Measurements from ENCODE around the gene IL17RC. TPM values are rescaled to one million over a fixed set of nuclear protein-coding genes. Genes with fewer than 3 reads are reported as not detected.
A peak's percentile ranks its signal among the peaks of the same experiment; 100 is the strongest.

IL17RC gene
- total RNA-seq, 4 donors from 2014 or later = 30.6 to 48.7 (median 37.4) TPM

GRCh38 chr3:9970020-9970652, 53.2 kb downstream of the IL17RC start:
- H3K4me1 ChIP-seq = peaks cover 12 to 29% (median 16%) of the 10 kb centered on the region in 3 donors
- DNase-seq = no peak
- WGBS, 2 donors = 46 to 49% methylated on average over 3 of the region's 3 CpGs
- intact Hi-C loops (cut with DNase I) = no loop called here
- H3K27me3 ChIP-seq = no peaks in the 10 kb centered on the region
- TF ChIP-seq POLR2A (IDR thresholded peaks at IDR 0.05) (no peak), CTCF (IDR thresholded peaks at IDR 0.05) (no peak)
- peaks cover 0 to 99% (median 32%) of the 10 kb centered on the region in 3 donors for H3K36me3 ChIP-seq
- H3K9me3 ChIP-seq = no peaks in the 10 kb centered on the region
- H3K4me3 ChIP-seq = no peak overlapping the region
- peak overlapping the region; percentile 62 to 77 (median 74) for H3K27ac ChIP-seq

- TF ChIP-seq POLR2A (IDR thresholded peaks at IDR 0.05) = no peak
- TF ChIP-seq CTCF (IDR thresholded peaks at IDR 0.05) = no peak
- 19 to 25% methylated on average over 7 of the region's 7 CpGs for WGBS, 2 donors
- intact Hi-C loops (cut with DNase I) = no loop called here
These were observed 60.1 kb downstream of the IL17RC start for GRCh38 chr3:9976721-9977709.

GRCh38 chr3:9978710-9979305, 61.9 kb downstream of the IL17RC start:
- H3K4me1 ChIP-seq = peaks cover 28 to 53% (median 37%) of the 10 kb centered on the region in 3 donors
- WGBS, 2 donors = 60 to 66% methylated on average over 8 of the region's 8 CpGs
- peak overlapping the region; percentile 47 to 92 (median 88) for H3K27ac ChIP-seq
- H3K9me3 ChIP-seq = no peaks in the 10 kb centered on the region
- intact Hi-C loops (cut with DNase I) = no loop called here
- TF ChIP-seq POLR2A (IDR thresholded peaks at IDR 0.05) = no peak
- no peak for TF ChIP-seq CTCF (IDR thresholded peaks at IDR 0.05)
- H3K36me3 ChIP-seq = peaks cover 0 to 68% (median 0%) of the 10 kb centered on the region in 3 donors
- H3K4me3 ChIP-seq = no peak overlapping the region
- no peaks in the 10 kb centered on the region for H3K27me3 ChIP-seq
- DNase-seq = no peak

More at GRCh38 chr3:9976721-9977709, 60.1 kb downstream of the IL17RC start:
- H3K36me3 ChIP-seq = peaks cover 0 to 75% (median 11%) of the 10 kb centered on the region in 3 donors
- no peaks in the 10 kb centered on the region for H3K27me3 ChIP-seq
- H3K9me3 ChIP-seq = no peaks in the 10 kb centered on the region
- H3K4me3 ChIP-seq = peak overlapping the region in 1 of 4 donors; percentile 30
- H3K4me1 ChIP-seq = peaks cover 18 to 38% (median 29%) of the 10 kb centered on the region in 3 donors
- DNase-seq = peak; percentile 8
- H3K27ac ChIP-seq = peak overlapping the region; percentile 87 to 92 (median 89)

GRCh38 chr3:9980251-9980650, 63.4 kb downstream of the IL17RC start:
- no peak for DNase-seq
- Histone ChIP-seq H3K27ac (peak overlapping the region in 1 of 4 donors; percentile 9), H3K27me3 (no peaks in the 10 kb centered on the region), H3K36me3 (peaks cover 0 to 65% (median 0%) of the 10 kb centered on the region in 3 donors), H3K4me3 (no peak overlapping the region), H3K9me3 (no peaks in the 10 kb centered on the region), H3K4me1 (peaks cover 39 to 66% (median 49%) of the 10 kb centered on the region in 3 donors)
- TF ChIP-seq POLR2A (IDR thresholded peaks at IDR 0.05) (no peak), CTCF (IDR thresholded peaks at IDR 0.05) (no peak)
- 96 to 97% methylated on average over 2 of the region's 2 CpGs for WGBS, 2 donors
- intact Hi-C loops (cut with DNase I) = no loop called here

Small RNAs within 50 kb of the gene (small RNA-seq; reads per million reads assigned to genes)
- gene RNU6-882P = 0 reads per million in 4 donors

Other genes starting within 250 kb of the IL17RC start
- not detected for gene CPNE9, start 213.3 kb upstream of the IL17RC start, total RNA-seq
- gene BRPF1, start 185.4 kb upstream of the IL17RC start, total RNA-seq = 10 to 100 TPM in 3 of 4 donors, 1 to 10 TPM in 1; 9.8 to 18.3 (median 15.4) TPM
- 10 to 100 TPM in 2 of 4 donors, 1 to 10 TPM in 2; 9.5 to 20.6 (median 10.5) TPM for gene OGG1, start 167.1 kb upstream of the IL17RC start, total RNA-seq
- 10 to 100 TPM in 2 of 4 donors, 1 to 10 TPM in 2; 2.9 to 19.6 (median 7.6) TPM for gene CAMK1, start 147.2 kb upstream of the IL17RC start, total RNA-seq
- gene TADA3, start 124.6 kb upstream of the IL17RC start, total RNA-seq = 10 to 100 TPM; 34.7 to 54.4 (median 44.8) TPM
- gene ARPC4, start 124.0 kb upstream of the IL17RC start, total RNA-seq = 100 to 1,000 TPM; 125 to 244 (median 167) TPM
- gene TTLL3, start 106.8 kb upstream of the IL17RC start, total RNA-seq = 10 to 100 TPM in 3 of 4 donors, 1 to 10 TPM in 1; 7.6 to 29.2 (median 10.2) TPM
- gene RPUSD3, start 73.1 kb upstream of the IL17RC start, total RNA-seq = 10 to 100 TPM; 34.7 to 46.4 (median 41.4) TPM
- not detected for gene CIDEC, start 36.8 kb upstream of the IL17RC start, total RNA-seq
- 10 to 100 TPM; 24.7 to 40.8 (median 33.3) TPM for gene JAGN1, start 26.5 kb upstream of the IL17RC start, total RNA-seq
- gene IL17RE, start 14.2 kb upstream of the IL17RC start, total RNA-seq = 10 to 100 TPM in 3 of 4 donors, 1 to 10 TPM in 1; 7.5 to 15.3 (median 12.1) TPM
- gene CRELD1, start 16.7 kb downstream of the IL17RC start, total RNA-seq = 10 to 100 TPM; 10.8 to 17.0 (median 13.8) TPM
- gene PRRT3, start 35.3 kb downstream of the IL17RC start, total RNA-seq = 1 to 10 TPM in 2 of 4 donors, under 1 TPM in 2; 0.72 to 1.9 (median 1.0) TPM
- 100 to 1,000 TPM in 1 of 4 donors, 10 to 100 TPM in 3; 36.4 to 113 (median 82.5) TPM for gene EMC3, start 69.7 kb downstream of the IL17RC start, total RNA-seq
- 10 to 100 TPM in 2 of 4 donors, 1 to 10 TPM in 2; 3.8 to 15.5 (median 11.1) TPM for gene FANCD2, start 109.3 kb downstream of the IL17RC start, total RNA-seq
- gene FANCD2OS, start 191.2 kb downstream of the IL17RC start, total RNA-seq = not detected
- 100 to 1,000 TPM in 2 of 4 donors, 10 to 100 TPM in 2; 52.0 to 134 (median 100) TPM for gene BRK1, start 198.6 kb downstream of the IL17RC start, total RNA-seq
- gene VHL, start 224.7 kb downstream of the IL17RC start, total RNA-seq = 10 to 100 TPM; 30.4 to 38.7 (median 34.4) TPM
- gene IRAK2, start 247.8 kb downstream of the IL17RC start, total RNA-seq = 10 to 100 TPM in 2 of 4 donors, 1 to 10 TPM in 2; 4.4 to 23.3 (median 9.6) TPM

Data from esophagus squamous epithelium (tissue), 5 donors.